ENCODE measurements around the gene NAV2.

Gene NAV2

DNA sequence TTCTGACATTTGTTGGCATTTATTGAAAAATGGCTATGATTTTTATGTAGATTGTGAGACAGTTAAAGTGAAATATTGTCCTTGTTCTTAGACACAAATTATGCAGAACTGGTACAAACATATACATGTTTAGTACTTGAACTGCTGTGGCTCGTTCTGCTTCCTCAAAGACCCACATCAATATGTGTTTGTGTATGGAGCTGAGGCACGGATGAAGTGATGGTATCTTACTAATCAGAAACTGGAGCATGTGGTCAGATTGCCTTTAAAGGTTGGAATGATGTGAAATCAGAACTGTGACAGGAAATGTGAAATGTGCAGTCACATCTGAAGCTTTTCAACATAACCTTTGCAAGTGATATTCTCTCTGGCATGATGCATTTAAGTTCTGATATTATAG, 130.4 kb downstream of the NAV2 start:
- no peak for DNase-seq

DNA sequence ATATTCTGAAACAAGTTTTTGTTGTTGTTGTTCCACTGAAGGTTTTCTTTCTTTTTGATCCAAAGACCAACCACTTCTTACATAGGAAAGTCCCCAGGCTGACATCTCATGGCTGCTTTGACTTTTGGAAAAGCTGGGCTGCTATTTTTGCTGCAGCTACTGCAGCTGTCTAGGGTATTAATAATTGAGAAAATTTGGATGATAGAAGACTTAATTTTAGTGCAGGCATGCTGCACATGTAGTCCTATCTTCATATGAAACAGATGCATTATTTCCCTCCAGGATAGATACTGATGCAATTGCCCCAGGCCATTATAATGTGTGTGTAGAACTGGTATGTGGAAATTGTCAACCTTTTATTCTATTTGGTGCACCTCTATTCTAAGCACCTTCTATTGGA, 131.4 kb downstream of the NAV2 start:
- no peak for DNase-seq

DNA sequence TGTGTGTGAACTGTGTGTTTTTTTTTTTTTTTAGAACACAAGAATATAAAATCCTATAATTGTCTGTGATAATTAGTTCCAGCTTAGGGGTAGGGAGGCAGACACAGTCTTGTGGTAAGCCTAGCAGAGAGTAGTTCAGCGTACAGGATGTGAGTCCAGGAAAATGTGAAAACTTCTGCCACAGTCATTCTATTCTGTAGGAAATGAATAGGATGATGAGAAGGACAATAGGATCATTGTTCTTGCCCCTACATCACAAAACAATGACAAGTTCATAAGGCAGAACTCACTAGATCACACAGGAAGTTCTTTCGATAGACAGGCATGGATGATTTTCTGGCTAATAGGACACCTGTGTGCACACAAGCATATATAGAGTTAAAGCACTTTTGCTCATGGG, 132.2 kb downstream of the NAV2 start:
- DNase-seq = no peak

DNA sequence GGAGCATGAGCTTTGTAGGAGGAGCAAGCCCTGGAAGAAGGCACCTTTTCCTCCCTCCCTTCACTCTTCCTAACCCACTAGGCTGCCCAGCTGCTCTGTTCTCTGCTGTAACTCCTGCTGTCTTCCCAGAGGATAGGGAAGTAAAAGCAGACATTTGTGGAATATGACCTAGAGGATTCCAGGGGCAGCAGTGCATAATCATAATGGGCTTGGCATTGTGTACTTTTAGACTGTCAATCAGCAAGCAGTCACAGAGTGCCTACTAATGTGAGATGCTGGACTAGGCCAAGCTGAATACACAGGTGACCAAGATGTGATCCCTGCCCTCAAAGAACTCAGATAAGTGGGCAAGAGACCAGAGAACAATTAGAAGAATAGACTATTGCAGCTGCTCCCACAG, 133.0 kb downstream of the NAV2 start:
- no peak for DNase-seq

DNA sequence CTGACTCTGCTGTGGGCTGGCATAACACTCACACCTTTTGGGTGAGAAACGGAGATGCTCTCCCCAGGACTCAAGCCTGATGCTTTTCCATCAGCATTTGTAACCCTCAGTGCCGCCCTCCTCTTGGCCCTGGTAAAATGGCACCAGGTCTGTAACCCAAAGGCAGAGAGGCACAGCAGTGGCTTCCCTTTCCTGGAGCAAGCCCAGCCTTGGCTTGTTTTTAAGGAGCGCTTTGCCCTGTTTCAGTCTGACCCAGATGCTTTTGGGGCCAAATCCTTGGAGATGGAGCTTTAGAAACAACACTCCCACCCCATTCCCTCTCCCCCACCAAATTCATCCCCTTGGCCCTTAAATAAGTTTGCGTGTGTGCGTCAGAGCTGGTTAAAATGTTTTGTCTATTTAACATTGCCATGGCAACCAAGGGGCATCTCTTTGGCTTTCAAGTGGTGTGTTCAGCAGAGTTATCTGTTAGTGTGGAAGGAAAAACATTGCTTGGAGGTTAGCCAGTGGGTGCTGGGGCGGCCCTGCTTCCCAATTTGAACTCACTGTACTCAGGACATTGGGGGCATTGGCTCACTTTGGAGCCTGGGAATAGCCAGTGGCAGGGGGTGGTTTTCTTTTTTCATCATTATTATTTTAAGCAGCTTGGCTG, 134.1 kb downstream of the NAV2 start:
- DNase-seq = no peak

DNA sequence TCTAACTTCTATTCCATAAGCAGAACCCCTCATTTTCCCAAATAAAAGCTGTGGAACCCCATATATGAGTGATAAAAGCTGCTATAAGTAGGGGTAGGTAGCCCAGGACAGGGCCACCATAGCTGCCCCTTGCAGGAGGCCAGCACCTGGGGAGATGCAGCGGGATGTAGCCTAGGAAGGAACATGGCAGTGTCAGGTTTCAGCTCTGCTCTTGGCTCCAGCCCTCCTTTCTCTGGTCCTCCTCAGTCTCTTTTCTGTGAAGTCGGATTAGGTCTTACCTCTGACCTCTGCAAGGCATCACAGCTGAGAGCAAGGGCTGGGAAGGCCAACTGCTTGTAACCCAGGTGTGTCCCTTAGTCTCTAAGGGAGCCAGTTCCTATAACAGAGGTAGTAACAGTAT, 135.6 kb downstream of the NAV2 start:
- no peak for DNase-seq

DNA sequence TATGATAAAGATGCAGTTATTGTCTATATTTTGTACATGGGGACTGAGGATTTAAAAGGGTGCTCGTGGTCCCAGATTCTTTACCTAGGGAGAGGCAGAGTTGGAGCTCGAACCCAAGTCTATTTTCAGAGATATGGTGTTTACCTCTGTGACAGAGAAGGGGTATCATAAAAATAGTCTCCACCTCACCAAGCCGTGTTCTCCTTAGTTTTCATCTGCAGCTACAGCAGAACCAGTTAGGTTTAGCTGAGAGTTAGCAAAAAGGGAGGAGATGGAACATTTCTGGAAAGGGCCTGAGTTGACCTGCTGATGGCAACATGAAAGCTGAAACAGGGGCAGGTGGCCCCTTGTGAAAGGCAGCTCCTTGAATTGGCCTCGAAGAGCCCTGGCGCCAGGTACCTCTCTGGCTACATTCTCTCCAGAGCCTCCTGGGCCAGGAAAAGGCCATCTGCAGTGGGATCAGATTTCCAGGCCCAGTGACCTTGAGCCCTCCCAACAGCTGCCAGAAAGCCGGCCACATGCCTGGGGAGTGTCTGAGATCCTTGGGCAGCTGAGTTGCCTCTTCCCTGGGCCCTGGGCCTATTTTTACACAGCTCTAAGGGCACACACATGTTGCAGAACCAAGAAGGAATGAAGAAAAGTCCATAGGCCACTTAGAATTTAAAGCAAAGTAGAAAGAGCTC, 136.6 kb downstream of the NAV2 start:
- no peak for DNase-seq

DNA sequence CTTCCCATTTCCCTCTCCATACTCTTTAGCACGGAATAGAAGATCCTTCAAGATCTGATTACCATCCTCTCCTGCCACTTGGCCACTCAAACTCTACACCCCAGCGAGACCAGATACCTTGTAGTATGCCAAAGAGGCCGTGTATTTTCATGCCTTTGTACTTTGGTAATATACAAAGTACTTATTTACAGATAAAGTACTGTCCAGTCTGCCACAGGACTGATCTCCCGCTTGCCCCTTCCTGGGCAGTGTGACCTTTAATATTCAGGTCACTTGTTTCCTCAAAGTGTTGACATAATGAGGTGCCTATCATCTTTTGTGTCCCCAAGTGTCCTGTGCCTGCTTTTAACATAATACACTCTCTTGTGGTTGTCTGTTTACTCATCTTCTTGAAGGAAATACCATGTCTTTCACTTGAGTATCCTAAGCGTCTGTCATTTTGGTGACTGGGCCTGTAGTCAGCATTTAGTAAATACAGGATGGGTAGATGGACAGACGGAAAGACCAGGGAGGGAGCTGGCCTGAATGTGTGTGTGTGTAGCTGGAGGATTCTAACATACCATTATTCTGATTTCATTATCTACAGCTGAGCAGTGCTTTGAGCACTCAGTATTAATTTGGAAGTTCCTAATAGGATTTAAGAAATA, 137.4 kb downstream of the NAV2 start:
- DNase-seq = no peak

DNA sequence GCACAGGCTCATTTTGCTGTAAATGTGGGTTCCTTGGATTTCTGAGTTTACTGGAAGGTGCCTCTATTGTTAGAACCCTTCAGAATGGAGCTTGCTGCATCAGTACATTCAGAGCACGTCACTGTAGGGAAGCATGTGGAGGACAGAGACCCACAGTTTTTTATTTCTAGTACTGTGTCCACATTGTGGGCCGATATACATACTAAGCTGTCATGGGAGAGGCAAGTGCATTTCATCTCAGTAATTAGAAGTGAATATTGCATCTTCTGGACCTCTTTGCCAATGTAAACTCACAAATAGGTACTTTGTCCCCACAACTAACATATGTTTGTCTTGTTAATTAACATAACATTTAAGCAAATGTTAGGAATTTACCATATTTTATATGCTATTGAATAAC, 139.7 kb downstream of the NAV2 start:
- no peak for DNase-seq

DNA sequence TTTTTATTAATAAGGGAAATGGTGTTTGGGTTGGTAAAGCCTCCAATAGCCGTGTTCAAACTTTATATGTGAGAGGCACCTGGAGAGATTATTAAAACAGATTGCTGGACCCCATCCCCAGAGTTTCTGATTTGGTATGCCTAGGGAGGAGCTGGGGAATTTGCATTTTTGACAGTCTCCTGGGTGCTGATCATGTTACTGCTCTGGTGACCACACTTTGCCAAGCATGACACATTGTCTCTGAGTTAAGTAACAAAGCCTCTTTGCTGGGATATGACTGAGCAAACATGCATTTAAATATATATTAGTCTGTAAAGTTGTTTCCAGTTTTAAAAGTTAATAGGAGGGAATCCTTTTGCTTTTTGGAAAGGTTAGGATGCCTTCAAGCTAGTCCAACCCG, 140.4 kb downstream of the NAV2 start:
- DNase-seq = no peak

DNA sequence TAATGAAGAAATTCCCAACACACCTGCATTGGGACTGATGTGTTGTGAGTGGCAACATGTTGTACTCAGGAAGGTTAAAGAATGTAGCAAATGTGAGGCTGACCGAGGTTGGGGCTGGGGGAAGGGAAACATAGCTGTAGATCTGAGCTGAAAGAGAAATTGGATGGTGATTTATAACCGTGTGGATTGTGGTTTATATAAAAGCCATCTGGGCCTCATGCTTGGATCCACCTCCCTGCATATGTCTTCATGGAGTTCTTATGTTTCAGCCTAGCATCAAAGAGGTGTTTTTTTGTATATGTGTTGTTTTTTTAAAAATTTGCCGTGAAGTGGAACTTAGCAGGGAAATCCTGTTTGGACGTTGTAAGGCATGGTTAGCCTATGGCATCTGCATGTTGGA, 141.3 kb downstream of the NAV2 start:
- DNase-seq = no peak

DNA sequence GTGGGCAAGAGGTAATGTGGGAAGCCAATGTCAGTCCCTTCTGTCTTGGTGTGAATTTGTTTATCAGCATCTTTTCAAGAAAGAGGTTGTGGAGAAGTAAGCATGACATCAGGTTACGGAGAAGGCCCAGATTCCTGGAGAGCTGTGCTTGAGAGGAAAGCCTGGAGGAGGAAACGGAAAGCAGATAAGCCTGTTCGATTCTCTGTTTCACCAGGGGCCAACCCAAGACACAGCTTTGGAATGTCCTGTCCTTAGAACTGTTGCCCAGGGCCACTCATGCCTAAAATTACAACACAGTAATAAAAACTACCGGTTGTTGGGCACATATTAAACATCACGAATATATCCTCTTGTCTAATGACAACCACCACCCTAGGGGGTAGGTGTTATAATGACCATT, 148.5 kb downstream of the NAV2 start:
- no peak for DNase-seq

DNA sequence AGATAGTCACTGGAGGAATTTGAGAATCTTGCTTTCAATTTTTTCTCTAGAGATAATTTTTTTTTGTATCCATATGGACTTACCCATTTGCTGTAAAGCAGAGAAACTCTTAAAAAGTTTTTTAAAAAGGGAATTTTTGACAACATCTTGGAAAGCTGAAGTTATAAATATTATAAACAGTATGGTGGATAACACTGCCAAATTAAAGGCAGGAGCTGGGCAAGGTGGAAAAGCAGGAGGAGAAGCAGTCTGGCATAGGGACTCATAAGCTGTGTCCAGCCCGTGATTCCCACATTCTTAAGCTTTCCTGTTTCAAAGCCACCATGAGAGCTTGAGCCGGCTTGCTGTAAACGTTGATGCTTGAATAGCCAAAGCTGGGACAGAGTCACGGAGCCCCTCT, 149.5 kb downstream of the NAV2 start:
- no peak for DNase-seq

DNA sequence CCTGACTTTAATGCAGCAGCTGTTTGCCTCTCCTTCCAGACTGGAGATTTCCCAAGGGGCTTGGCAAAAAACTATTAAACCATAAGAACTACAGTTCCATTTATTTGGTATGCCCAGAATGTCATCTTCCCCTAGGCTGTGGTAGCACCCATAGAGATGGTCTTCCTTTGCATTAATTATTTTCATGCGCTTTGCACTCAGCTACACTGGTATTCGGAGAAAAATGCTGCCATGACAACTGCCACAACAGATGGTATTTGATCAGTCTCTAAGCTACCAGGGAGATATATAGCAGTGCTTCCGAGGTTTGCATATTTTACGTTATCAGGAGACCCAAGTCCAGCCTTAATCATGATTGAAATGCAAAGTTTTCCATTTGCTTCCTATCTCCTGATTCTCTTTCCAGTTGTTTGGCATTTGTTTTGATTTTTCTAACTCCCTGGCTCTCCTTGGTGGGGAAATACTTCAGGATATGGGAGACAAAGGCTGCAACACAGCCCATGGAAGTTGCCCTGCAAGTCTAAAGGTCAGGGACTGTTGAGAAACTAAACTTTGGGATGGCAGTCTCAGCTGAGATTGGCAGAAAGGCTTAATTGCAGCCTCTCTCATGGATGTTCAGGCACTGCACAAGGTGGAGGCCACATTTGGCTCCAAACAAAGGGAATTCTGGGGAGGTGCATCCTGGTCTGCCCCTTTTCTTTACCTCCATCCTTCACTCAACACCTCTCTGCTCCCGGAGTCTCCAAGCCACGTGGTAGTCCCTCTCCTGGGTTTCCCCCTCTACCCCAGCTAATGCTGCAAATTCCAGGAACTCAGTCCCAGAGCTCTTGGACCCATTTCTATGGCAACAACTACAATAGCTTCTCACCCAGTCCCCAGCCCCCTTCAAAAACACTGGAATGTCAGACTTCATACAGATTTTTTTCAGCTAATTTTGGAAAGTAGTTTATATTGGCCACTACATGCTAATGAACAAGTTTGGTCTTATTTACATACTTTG, 151.8 kb downstream of the NAV2 start:
- no peak for DNase-seq

DNA sequence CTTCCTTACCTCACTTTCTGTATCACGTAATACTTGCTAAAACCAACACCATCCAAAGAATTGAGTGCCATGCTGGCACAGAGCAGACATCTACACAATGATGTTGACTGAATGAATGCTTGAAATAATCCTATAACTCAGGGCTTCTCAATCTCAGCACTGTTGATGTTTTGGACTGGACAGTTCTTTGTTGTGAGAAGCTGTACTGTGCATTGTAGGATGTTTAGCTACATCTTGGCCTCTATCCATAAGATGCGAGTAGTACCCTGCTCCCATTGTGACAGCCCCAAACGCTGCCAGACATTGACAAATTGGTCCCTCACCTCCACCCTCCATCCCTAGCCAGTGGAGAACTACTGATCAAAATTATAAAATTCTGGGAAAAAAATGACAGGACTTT, 153.4 kb downstream of the NAV2 start:
- DNase-seq = no peak

DNA sequence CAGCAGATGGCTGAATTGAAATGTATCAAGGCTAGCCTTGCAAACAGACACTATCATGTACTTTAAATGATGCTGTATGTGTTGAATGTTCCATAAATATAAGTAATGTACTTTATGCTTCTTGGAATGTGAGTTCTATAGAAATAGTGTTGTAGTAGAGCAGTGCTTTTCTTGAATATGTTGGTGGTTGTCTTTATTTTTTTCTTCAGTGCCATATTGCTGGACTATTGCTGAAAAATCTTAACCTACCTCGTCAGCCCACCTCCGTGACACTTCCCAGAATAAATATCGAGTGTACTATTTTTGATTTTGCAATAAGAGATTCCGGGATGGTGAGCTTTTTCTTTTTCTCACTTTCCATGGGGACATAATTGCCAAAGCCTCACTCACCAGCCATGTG, 153.9 kb downstream of the NAV2 start:
- DNase-seq = no peak

DNA sequence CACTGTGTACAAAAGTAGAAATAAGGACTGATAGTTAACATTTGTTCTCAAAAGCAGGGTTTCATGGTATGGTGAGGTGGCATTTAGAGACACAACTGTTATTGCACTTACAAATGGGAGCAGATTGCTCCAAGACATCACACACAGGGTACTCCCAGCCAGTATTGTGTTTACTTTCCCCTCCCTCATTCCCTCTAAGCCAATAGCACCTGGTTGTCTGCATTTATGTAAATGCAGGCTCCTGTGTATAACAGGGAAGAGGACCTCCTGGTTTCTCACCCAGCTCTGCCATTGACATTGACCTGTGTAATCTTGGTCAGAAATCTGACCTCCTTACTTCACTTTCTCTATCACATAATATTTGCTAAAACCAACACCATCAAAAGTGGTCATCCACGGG, 154.4 kb downstream of the NAV2 start:
- no peak for DNase-seq

DNA sequence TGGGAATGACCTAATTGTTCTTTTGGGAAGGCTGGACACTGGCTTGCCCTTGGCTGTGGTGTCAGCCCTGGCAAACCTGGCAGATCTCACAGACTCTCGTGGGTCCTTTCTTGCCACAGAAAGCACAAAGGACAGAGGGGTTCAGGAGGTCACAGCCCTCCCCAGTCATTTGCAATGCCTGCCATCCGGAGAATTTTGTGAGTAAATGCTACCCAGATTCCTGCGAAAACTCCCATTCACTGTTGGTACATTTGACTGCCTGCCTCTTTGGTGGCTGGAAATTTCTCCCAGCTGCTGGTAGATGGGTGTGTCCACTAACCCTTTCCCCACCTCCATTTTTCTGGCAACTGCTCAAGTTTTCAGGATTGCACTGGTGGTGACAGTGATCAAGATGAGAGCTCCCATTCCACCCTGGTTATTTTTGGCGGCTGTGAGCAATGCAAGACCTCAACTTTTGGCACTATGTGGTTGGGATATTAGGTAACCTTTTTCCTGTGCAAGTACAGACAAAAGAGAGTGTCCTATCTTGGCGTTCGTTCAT, 155.7 kb downstream of the NAV2 start:
- DNase-seq = no peak

DNA sequence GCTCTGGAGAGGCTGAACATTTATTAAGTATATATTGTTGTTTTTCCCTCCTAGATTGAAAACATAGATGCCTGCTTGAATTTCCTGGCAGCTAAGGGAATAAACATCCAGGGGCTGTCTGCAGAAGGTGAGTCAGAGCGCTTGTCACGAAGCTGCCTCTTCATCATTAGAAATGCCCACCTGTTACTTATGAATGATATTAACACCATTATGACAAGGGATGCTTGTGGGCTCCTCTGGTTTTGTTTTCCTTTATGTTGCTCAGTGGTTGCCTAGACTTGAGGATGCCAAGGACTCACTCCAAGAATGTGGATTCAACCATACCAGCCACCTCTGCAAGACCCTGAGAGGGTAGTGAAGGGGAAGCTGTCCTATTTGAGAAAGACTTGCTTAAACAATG, 156.2 kb downstream of the NAV2 start:
- no peak for DNase-seq

DNA sequence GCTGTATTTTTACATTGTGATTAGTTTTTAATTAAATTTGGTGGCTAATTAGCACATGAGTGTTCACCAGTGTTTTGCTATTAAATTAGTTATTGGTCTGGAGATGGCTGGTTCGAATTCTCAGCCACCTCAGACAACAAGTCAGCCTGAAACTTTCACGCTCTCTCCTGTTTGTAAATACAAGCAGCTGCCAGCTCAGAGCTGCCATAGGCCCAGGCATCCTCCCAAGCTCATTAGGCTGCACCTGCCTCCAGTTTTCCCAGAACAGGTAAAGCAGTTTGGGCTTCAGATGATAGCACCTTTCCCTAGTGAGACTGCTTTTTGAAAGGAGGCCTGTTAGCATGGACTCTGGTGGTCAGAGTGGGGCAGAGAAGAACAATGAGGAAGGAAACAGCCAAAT, 156.8 kb downstream of the NAV2 start:
- DNase-seq = no peak

DNA sequence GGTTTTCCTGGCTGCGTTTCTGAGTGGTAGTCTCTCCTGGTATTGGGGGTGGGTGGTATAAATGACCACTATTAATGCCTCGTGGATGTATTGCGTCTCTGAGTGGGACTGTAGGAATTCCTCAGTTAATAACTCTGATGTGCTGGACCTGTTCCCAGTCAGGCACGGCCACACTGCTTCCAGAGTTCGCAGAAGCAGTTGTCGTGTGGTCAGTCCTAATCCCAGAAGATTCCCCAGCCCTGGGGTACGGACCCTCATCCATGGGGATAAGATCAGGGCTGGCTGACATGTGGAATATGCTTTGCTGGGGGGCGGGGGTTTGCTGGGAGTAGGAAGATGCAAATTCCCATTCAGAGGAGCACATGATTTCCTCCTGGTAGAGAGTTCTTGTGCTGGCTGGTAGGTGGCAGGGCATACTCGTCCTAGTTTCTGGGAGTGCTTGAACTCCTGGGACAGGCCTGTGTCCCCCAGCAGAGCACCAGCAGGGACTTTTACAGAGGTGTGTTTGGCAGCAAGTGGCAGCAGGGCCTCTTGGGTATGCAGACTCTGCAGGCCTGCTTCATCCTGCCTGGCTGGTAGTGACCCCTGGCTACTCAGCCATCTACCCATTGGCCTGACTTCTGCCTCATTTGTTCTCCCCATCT, 157.4 kb downstream of the NAV2 start:
- no peak for DNase-seq

DNA sequence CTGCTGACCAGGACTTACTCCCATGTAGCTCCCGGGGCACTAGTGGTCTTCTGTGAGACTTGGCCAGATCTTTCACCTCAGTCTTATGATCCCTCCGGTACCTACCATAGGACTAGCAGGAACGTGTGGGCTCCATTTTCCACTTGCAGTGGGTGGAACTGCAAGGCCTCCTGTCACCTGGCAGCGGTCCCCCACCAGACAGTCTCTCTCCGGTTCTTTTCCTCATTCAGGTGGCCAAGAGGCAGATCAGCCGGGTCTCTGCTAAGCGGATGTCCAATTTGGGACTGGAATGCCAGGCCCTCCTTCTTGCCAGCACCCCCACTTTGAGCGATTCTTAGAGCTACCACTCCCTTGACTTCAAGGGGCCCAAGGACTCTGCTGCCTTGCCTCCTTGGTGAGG, 158.9 kb downstream of the NAV2 start:
- DNase-seq = no peak
